B cell (primary cell): ENCODE measurements around the gene RAD9A. TPM values are rescaled to one million over a fixed set of nuclear protein-coding genes. Genes with fewer than 3 reads are reported as not detected.
A peak's percentile ranks its signal among the peaks of the same experiment; 100 is the strongest.

Experiments
- ATAC-seq: fragments of 200-7000 bp; cut with Tn5 transposase; one replicate; pipeline ENCODE4 v1.10.0; 2021; ENCODE audit warnings: low read depth, mild to moderate bottlenecking, moderate number of reproducible peaks, moderate library complexity
- CTCF ChIA-PET: fragments of 350-600 bp; sonication (Branson Sonifier 250); formaldehyde crosslinking; loops from one replicate; lab custom pipeline; 2021; ENCODE audit warnings: antibody characterized with exemption, inconsistent platforms; lab: Charles Lee
- POLR2A ChIA-PET: fragments of 350-600 bp; sonication (Branson Sonifier 250); formaldehyde crosslinking; loops from one replicate; lab custom pipeline; 2021; ENCODE audit warnings: antibody characterized with exemption; lab: Charles Lee
- DNase-seq: peaks from one replicate; pipeline ENCODE4 v3.0.0; 2013
- H2AFZ ChIP-seq: 2 replicates; pipeline ENCODE4 v1.6.1; 2012; ENCODE audit warnings: mild to moderate bottlenecking, low read depth, low read length; ENCODE audit not compliant: insufficient read depth, poor library complexity, severe bottlenecking
- H3K27ac ChIP-seq, 2 donors: 1 replicate in 1 of 2; 2 replicates in 1 of 2; pipeline ENCODE4 v1.5.1; 2012 to 2013; ENCODE audit warnings: low read length in 2 of 2, mild to moderate bottlenecking in 2 of 2, moderate library complexity in 1 of 2
- H3K27me3 ChIP-seq, 4 experiments: fragments of 200-600 bp in 1 of 4; sonication (generic) in 1 of 4; replicated peaks in 1 of 4; 1 replicate in 2 of 4; 2 replicates in 2 of 4; pipeline versions ENCODE4 v1.6.1 to v1.7.0; 2013 to 2016; ENCODE audit warnings: low read length in 3 of 4, mild to moderate bottlenecking in 2 of 4, mixed read lengths in 1 of 4, moderate library complexity in 1 of 4; ENCODE audit not compliant: insufficient read depth in 4 of 4, control insufficient read depth in 3 of 4; ENCODE audit errors: control extremely low read depth in 1 of 4
- H3K36me3 ChIP-seq, 2 experiments: replicated peaks in 1 of 2; 1 replicate in 1 of 2; 2 replicates in 1 of 2; pipeline versions ENCODE4 v1.6.1 to v1.7.1; 2013; ENCODE audit warnings: low read length in 1 of 2; ENCODE audit not compliant: insufficient read depth in 2 of 2, control insufficient read depth in 1 of 2; ENCODE audit errors: control extremely low read depth in 1 of 2, extremely low read depth in 1 of 2
- H3K4me1 ChIP-seq, 2 donors: fragments of 200-600 bp in 1 of 2; sonication (generic) in 1 of 2; 1 replicate in 1 of 2; 2 replicates in 1 of 2; pipeline versions ENCODE4 v1.5.1 to v1.6.1; 2013 to 2017; ENCODE audit warnings: low read length in 2 of 2; ENCODE audit not compliant: control insufficient read depth in 2 of 2, insufficient read depth in 2 of 2
- H3K4me2 ChIP-seq: replicated peaks from 2 replicates; pipeline ENCODE3; 2012; ENCODE audit warnings: mild to moderate bottlenecking, low read depth, low read length; ENCODE audit not compliant: poor library complexity, severe bottlenecking
- H3K4me3 ChIP-seq, 5 experiments: fragments of 200-600 bp in 1 of 5; sonication (generic) in 1 of 5; 1 replicate in 3 of 5; 2 replicates in 2 of 5; pipeline versions ENCODE4 v1.5.1 to v1.7.0; 2011 to 2016; ENCODE audit warnings: low read length in 4 of 5, mild to moderate bottlenecking in 4 of 5, low read depth in 2 of 5, control low read depth in 1 of 5, moderate library complexity in 1 of 5; ENCODE audit not compliant: insufficient read depth in 1 of 5; ENCODE audit errors: control extremely low read depth in 1 of 5, extremely low read depth in 1 of 5
- H3K79me2 ChIP-seq: fragments of 200-600 bp; sonication (generic); one replicate; pipeline ENCODE4 v1.6.0; 2016; ENCODE audit warnings: low read length; ENCODE audit not compliant: control insufficient read depth, insufficient read depth
- H3K9ac ChIP-seq: fragments of 200-600 bp; sonication (generic); 2 replicates; pipeline ENCODE4 v1.6.1; 2017; ENCODE audit warnings: mild to moderate bottlenecking, low read length, moderate library complexity
- H3K9me3 ChIP-seq, 3 donors: one replicate each; pipeline versions ENCODE4 v1.6.1 to v1.7.1; 2013; ENCODE audit warnings: low read length in 2 of 3; ENCODE audit not compliant: control insufficient read depth in 2 of 3, insufficient read depth in 1 of 3; ENCODE audit errors: control extremely low read depth in 1 of 3
- H4K20me1 ChIP-seq: 2 replicates; pipeline ENCODE4 v1.6.0; 2012; ENCODE audit warnings: mild to moderate bottlenecking, low read length; ENCODE audit not compliant: insufficient read depth, control insufficient read depth, poor library complexity, severe bottlenecking
- H3K27ac Mint-ChIP-seq: one replicate; pipeline ENCODE4 v1.8.0; 2021; ENCODE audit warnings: mixed read lengths
- H3K27me3 Mint-ChIP-seq: one replicate; pipeline ENCODE4 v1.8.0; 2021; ENCODE audit warnings: mixed read lengths
- H3K4me1 Mint-ChIP-seq: one replicate; pipeline ENCODE4 v1.8.0; 2021; ENCODE audit warnings: mixed read lengths
- H3K4me3 Mint-ChIP-seq: one replicate; pipeline ENCODE4 v1.8.0; 2021; ENCODE audit warnings: mixed read lengths
- H3K9me3 Mint-ChIP-seq: one replicate; pipeline ENCODE4 v1.8.0; 2022; ENCODE audit warnings: mixed read lengths; ENCODE audit not compliant: insufficient read depth
- EZH2 ChIP-seq: IDR thresholded peaks from 2 replicates; pipeline ENCODE4 v1.6.1; 2012; ENCODE audit warnings: borderline replicate concordance, low read depth, mild to moderate bottlenecking, moderate library complexity, low read length; ENCODE audit not compliant: insufficient read depth, poor library complexity, severe bottlenecking
- WGBS: methylation state at CpG from one replicate; pipeline ENCODE4 v1.1.5; 2013; ENCODE audit warnings: missing lambda C conversion rate; ENCODE audit not compliant: insufficient coverage; 5-methylcytosine and 5-hydroxymethylcytosine counted together
- intact Hi-C: fragments of 100-400 bp; cut with micrococcal nuclease; formaldehyde crosslinking; loops from one replicate; pipeline ENCODE4 v1.10.0; 2022
- polyA plus RNA-seq: library from polyadenylated mRNA; depleted of rRNA; stranded (reverse); fragments of >200 nt; gene quantifications from 2 replicates; pipeline ENCODE4 v1.2.3, GENCODE V29; 2012
- total RNA-seq, 2 donors: library from RNA; stranded (reverse); fragments of 120-200 nt in 1 of 2; gene quantifications; 1 replicate in 1 of 2; 2 replicates in 1 of 2; pipeline versions ENCODE4 v1.2.3 to v1.2.4, GENCODE V29; 2013 to 2022
- TF ChIP-seq, protein P1 (sequence below): fragments of 200-600 bp; IDR thresholded peaks from one replicate; pipeline ENCODE4 v1.8.0; 2022; ENCODE audit warnings: antibody characterized with exemption, mild to moderate bottlenecking

RAD9A gene
- total and polyA plus RNA-seq, 2 donors (not counting 1 experiment from before 2014, with no cell fraction given), result 50.6 to 76.8 TPM

DNA sequence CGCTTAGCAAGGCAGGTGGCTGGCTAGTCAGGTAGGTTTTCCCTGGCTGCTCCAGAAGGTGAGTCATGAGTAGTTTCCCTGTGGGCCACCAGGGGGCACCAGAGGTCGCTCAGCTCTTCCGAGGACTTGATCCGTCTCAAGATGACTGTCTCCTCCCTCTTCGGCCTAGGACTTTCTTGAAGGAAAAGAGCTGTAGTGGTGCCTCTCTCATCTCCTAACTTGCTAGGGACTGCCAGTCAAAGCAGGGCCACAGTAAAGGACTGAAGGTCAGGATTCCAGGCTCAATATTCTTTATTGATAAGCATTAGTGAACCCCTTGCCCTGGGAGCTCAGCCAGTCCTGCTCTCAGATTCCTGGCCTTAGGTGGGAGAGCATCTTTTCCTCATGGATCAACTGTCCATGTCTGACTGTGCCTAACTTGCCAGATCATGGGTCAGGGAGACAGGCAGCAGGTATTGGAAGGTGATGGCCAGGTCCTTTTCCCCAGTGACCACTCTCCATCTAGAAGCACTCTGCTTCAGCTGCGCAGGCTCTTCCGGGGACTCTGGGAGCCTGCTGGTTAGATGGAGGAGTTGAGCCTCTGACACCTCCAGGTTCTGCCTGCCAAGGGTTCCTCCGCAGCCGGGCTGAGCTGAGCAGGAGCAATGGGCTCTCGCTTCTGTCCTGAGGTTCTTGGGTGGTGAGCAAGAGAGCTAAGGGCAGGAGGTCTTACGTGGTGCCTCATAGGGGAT, 40.3 kb upstream of the RAD9A start:
- peaks cover 79% of the 10 kb centered on the region for H3K4me1 Mint-ChIP-seq
- WGBS, result 39% methylated on average over 9 of the region's 11 CpGs
- Histone ChIP-seq H4K20me1 (peaks cover 20% of the 10 kb centered on the region), H3K9me3 (no peaks in the 10 kb centered on the region), H3K4me3 (peak overlapping the region; percentile 8 to 99 (median 65)), H3K9ac (peak overlapping the region; percentile 78), H3K4me1 (peaks cover 70 to 88% of the 10 kb centered on the region in 2 donors), H3K79me2 (peaks cover 64% of the 10 kb centered on the region), H3K36me3 (peaks cover 0 to 9% of the 10 kb centered on the region in 2 experiments), H3K27me3 (no peaks in the 10 kb centered on the region), H2AFZ (no peak overlapping the region), H3K27ac (peak overlapping the region; percentile 42 to 94), H3K4me2 (peak overlapping the region; percentile 97)
- peak overlapping the region; percentile 96 for H3K4me3 Mint-ChIP-seq
- ChIA-PET POLR2A (interaction anchor here (0.6 to 9.0 kb wide), 19 partner anchors 11 to 141 kb away, joined by 3 to 323 read pairs (median 4); partner anchors contain the start of genes ANKRD13D, CLCF1, CORO1B and GRK2), CTCF (interaction anchor here (0.7 to 42.2 kb wide), 25 partner anchors 3 to 308 kb away, joined by 3 to 2379 read pairs (median 4); partner anchors contain the start of genes AIP, CLCF1, PITPNM1 and POLD4)
- DNase-seq (peak; percentile 87), ATAC-seq (no peak)
- H3K27me3 Mint-ChIP-seq, result no peaks in the 10 kb centered on the region
- intact Hi-C loops, result loop anchor here (1.0 to 10.0 kb wide), 2 partner anchors 31 to 453 kb away; no protein-coding TSS in a partner anchor
- peak overlapping the region; percentile 100 for H3K27ac Mint-ChIP-seq
- no peaks in the 10 kb centered on the region for H3K9me3 Mint-ChIP-seq
- no peak for TF ChIP-seq EZH2
- TF ChIP-seq, protein P1, sequence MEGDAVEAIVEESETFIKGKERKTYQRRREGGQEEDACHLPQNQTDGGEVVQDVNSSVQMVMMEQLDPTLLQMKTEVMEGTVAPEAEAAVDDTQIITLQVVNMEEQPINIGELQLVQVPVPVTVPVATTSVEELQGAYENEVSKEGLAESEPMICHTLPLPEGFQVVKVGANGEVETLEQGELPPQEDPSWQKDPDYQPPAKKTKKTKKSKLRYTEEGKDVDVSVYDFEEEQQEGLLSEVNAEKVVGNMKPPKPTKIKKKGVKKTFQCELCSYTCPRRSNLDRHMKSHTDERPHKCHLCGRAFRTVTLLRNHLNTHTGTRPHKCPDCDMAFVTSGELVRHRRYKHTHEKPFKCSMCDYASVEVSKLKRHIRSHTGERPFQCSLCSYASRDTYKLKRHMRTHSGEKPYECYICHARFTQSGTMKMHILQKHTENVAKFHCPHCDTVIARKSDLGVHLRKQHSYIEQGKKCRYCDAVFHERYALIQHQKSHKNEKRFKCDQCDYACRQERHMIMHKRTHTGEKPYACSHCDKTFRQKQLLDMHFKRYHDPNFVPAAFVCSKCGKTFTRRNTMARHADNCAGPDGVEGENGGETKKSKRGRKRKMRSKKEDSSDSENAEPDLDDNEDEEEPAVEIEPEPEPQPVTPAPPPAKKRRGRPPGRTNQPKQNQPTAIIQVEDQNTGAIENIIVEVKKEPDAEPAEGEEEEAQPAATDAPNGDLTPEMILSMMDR, result peak; percentile 95
